Activated CD8-positive, alpha-beta memory T cell treated with anti-CD3 and anti-CD28 coated beads for 36 hours (primary cell): Measurements from ENCODE around the gene TM9SF1. TPM values are rescaled to one million over a fixed set of nuclear protein-coding genes. Genes with fewer than 3 reads are reported as not detected.

ENCODE experiments used
- CTCF ChIA-PET: fragments of 350-600 bp; sonication (Branson Sonifier 250); formaldehyde crosslinking; loops from one replicate; lab custom pipeline; 2021; ENCODE audit warnings: antibody characterized with exemption; lab: Charles Lee
- POLR2A ChIA-PET: fragments of 350-600 bp; sonication (Branson Sonifier 250); formaldehyde crosslinking; loops from one replicate; lab custom pipeline; 2021; ENCODE audit warnings: antibody characterized with exemption; lab: Charles Lee
- total RNA-seq, 2 experiments: library from RNA; stranded (reverse); gene quantifications; one replicate each; pipeline ENCODE4 v1.2.3, GENCODE V29; 2021

TM9SF1 gene
- total RNA-seq, 2 experiments from 2014 or later, result 30.6 to 30.7 TPM

DNA sequence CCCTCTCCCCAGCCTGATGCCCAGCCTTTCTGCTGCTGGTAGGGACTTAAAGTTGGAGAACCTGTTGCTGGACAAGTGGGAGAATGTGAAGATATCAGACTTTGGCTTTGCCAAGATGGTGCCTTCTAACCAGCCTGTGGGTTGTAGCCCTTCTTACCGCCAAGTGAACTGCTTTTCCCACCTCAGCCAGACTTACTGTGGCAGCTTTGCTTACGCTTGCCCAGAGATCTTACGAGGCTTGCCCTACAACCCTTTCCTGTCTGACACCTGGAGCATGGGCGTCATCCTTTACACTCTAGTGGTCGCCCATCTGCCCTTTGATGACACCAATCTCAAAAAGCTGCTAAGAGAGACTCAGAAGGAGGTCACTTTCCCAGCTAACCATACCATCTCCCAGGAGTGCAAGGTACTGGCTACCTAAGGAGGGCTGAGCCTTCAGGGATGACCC lies 11.9 kb upstream of the TM9SF1 start:
- POLR2A ChIA-PET, result interaction anchor here (0.9 to 1.0 kb wide), 2 partner anchors 12 to 25 kb away, joined by 3 read pairs; partner anchors contain the start of gene TM9SF1

DNA sequence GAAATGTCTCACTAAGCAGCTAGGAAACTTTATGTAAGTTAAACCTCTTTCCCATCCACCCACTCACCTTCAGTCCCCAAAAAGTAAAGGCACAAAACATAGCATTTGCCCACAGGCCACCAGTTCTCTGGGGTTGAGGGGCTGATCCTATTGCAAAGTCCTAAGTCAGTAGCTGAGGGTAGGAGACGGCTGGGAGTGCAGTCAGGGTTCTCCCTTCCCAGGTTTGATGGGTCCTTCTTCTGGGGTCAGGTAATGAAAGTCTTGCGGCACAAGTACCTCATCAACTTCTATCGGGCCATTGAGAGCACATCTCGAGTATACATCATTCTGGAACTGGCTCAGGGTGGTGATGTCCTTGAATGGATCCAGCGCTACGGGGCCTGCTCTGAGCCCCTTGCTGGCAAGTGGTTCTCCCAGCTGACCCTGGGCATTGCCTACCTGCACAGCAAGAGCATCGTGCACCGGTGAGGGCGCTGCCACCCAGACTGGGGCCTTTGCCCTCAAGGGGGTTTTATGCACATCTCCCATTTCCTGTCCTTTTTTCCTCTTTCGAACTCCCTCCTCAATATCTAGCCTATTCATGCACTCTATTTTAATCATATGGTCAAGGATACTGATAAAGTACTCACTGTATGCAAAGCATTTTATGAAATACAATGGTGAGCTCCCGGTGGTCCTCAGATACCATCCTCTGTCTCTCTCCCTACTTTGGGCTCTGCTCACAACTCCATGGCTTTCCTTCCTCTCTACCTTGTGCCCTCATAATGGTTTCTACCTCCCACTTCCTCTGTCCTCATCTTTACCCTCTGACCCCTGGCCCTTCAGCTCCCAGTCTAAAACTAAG lies 11.2 kb upstream of the TM9SF1 start:
- CTCF ChIA-PET, result interaction anchor here (0.5 to 1.7 kb wide), 4 partner anchors 9 to 101 kb away, joined by 3 to 5 read pairs (median 4); partner anchors contain the start of genes CIDEB and MDP1
- POLR2A ChIA-PET, result interaction anchor here (0.5 to 2.1 kb wide), 4 partner anchors 8 to 24 kb away, joined by 3 to 8 read pairs (median 6); partner anchors contain the start of gene TM9SF1

More for the DNA sequence above, 11.9 kb upstream of the TM9SF1 start:
- CTCF ChIA-PET, result interaction anchor here (0.5 to 1.6 kb wide), 3 partner anchors 9 to 55 kb away, joined by 3 to 4 read pairs (median 3); partner anchors contain the start of gene MDP1

DNA sequence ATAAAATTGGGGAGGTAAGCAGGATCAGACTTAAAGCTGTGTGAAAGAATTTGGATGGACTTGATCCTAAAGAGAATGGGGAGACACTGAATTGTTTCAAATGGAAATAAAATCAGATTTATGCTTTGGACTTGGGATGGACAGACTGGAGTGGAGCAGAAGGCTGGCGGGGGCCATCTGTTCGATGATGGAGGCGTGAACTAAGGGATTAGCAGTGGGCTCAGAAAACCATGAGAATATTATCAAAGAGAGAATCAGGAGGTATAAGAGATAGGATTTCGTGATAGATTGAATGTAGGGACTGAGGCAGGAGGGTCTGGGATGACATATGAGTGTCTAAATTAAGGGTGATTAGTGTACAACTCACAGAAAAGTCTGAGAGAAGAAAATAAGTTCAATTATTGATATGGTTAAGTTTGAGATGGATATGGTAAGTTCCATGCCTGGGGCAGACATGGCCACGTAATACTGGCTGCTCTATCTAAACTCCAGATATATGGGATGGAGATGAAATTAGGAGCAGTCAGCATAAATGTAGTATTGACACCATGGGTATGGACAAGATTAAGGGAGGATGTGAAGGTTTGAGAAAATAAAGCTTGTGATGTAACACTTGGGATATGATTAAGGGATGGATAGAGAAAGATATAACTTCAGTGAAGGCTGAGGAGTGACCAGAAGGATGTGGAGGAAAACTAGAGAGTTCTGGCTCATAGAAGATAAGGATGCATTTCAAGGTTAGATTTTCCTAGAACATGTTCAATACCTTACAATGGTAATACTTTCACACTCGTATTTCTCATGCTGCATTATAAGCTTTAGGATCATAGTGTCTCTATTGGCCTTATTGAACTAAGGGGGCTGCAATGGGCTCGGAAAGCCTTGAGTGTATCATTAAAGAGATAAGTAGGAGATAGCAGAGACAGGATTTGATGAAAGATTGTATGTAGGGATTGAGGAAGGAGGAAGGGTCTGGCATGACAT lies 9.2 kb upstream of the TM9SF1 start:
- CTCF ChIA-PET, result no interaction called here
- POLR2A ChIA-PET, result interaction anchor here (2.1 kb wide), 1 partner anchor 9 kb away, joined by 8 read pairs; the partner anchor contains the start of gene TM9SF1

DNA sequence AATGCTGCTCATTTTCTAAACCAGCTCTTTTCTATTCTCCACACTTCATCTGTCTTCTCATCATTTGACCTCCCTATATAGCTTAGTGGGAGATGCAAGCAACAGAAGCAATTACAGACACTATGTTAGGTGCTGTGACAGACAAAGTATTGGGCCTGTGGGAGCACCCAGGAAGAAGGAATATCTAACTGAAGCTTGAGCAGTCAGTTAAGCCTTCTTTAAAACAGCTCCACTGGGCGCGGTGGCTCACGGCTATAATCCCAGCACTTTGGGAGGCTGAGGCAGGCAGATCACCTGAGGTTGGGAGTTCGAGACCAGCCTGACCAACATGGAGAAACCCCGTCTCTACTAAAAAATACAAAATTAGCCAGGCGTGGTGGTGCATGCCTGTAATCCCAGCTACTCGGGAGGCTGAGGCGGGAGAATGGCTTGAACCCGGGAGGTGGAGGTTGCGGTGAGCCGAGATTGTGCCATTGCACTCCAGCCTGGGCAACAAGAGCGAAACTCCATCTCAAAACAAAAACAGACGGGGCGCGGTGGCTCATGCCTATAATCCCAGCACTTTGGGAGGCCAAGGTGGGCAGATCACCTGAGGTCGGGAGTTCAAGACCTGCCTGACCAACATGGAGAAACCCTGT lies 8.1 kb upstream of the TM9SF1 start:
- CTCF ChIA-PET, result interaction anchor here (0.9 kb wide), 1 partner anchor 68 kb away, joined by 3 read pairs; the partner anchor contains the start of gene RABGGTA
- POLR2A ChIA-PET, result interaction anchor here (1.3 kb wide), 2 partner anchors 9 to 10 kb away, joined by 3 read pairs; partner anchors contain the start of gene CHMP4A

DNA sequence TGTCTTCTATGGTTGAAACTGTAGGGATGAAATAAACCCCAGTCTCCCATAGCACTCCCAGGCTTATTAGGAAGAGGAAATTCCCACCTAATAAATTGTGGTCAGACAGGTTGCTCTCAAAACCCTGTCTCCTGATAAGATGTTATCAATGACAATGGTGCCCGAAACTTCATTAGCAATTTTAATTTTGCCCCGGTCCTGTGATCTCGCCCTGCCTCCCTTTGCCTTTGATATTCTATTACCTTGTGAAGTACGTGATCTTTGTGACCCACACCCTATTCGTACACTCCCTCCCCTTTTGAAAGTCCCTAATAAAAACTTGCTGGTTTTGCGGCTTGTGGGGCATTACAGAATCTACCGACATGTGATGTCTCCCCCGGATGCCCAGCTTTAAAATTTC lies 7.3 kb upstream of the TM9SF1 start:
- ChIA-PET POLR2A (interaction anchor here (0.7 to 1.3 kb wide), 3 partner anchors 9 to 42 kb away, joined by 3 to 5 read pairs (median 3); partner anchors contain the start of gene CHMP4A), CTCF (interaction anchor here (0.6 to 0.9 kb wide), 2 partner anchors 28 to 69 kb away, joined by 3 read pairs; partner anchors contain the start of gene RABGGTA)

DNA sequence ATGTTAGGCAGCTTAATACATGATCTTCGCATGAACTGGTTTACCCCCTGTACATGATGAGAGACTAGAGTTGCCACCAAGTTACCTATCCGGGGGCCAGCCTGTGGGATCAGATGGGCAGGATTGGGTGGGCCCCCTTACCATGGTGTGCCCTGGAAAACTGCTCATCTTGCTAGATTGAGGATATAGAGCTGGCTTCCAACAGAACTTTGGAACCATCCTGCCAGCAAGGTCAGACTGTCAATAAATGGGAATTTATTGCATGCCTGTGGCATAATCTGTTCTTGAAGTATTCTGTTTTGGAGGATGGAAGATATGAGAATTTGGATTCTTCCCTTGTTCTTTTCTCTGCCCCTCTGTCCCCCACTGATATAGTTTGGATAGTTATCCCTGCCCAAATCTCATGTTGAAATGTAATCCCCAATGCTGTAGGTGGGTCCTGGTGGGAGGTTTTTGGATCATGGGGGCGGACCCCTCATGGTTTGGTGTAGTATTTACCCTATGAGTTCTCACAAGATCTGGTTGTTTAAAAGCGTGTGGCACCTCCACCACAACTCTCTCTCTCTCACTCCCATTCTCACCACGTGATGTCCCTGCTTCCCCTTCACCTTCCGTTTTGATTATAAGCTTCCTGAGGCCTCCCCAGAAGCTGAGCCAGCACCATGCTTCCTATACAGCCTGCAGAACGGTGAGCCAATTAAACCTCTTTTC lies 3.7 kb upstream of the TM9SF1 start:
- CTCF ChIA-PET, result interaction anchor here (0.5 to 1.4 kb wide), 3 partner anchors 11 to 44 kb away, joined by 3 to 5 read pairs (median 3); partner anchors contain the start of gene IPO4

DNA sequence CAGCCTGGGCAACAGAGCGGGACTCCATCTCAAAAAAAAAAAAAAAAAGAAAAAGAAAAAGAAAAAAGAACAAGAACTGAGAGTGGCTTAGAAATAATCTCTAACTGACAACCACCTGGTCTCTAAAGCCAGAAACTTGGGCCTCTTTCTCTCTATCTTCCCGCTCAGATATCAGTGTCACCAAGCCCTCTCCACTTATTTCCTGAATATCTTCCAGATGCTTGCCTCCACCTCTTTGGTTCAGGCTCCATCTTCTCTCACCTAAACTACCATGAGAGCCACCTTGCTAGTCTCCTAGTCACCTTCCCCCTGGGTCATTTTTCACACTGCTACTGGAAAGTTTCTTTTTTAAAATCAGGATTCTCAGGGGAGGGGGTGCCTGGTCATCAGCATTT lies 1.8 kb upstream of the TM9SF1 start:
- CTCF ChIA-PET, result interaction anchor here (1.8 kb wide), 1 partner anchor 111 kb away, joined by 6 read pairs; the partner anchor contains the start of gene CIDEB

More for the DNA sequence above, 3.7 kb upstream of the TM9SF1 start:
- POLR2A ChIA-PET, result interaction anchor here (0.6 to 0.7 kb wide), 4 partner anchors 8 to 47 kb away, joined by 3 to 8 read pairs (median 6); no protein-coding TSS in a partner anchor

DNA sequence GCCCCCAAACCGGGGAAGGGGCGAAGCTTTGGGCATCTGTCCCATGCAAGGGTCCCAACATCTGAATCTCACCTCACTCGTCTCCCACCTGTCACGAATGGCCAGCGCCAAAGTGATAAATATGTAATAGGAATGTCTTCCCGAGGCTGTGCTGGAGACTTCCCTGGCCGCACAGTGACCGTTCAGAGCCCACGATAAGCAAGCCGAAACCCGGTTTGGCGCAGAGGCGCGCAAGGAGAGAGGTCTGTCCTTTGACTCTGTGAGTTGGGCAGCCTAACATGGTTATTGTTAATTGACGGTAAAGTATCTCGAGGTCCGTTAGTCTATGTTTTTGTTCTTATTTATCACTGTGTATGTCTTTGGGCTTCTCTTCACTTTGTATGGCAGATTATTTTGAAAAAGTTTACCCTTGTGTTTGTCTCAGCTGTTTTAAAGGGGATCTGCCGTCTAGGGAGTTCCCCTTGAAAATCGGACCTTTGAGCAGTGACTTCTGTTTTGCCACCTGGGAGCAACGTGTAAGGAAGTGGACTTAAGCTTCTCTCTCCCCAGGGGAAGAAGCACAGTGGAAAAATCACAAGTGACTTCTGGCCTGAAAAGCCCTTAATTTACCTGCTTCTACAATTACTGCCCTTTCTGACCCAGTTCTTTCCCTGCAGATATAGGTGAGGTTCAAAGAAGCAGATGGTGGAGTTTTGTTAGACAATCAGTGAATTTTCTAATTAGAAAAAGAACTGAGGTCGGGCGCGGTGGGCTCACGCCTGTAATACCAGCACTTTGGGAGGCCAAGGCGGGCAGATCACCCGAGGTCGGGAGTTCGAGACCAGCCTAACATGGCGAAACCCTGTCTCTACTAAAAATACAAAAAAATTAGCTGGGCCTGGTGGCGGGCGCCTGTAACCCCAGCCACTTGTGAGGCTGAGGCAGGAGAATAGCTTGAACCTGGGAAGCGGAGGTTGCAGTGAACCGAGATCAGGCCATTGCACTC lies 1.1 kb upstream of the TM9SF1 start:
- POLR2A ChIA-PET, result interaction anchor here (1.2 to 2.7 kb wide), 9 partner anchors 9 to 82 kb away, joined by 3 to 24 read pairs (median 10); partner anchors contain the start of genes CHMP4A, DCAF11, IRF9 and MDP1
- CTCF ChIA-PET, result interaction anchor here (0.9 to 2.3 kb wide), 11 partner anchors 11 to 137 kb away, joined by 3 to 15 read pairs (median 4); partner anchors contain the start of genes CHMP4A, CIDEB, IRF9 and LTB4R2

More for the DNA sequence above, 1.8 kb upstream of the TM9SF1 start:
- POLR2A ChIA-PET, result interaction anchor here (2.0 to 2.7 kb wide), 2 partner anchors 16 to 18 kb away, joined by 18 to 24 read pairs; partner anchors contain the start of genes CHMP4A and MDP1

DNA sequence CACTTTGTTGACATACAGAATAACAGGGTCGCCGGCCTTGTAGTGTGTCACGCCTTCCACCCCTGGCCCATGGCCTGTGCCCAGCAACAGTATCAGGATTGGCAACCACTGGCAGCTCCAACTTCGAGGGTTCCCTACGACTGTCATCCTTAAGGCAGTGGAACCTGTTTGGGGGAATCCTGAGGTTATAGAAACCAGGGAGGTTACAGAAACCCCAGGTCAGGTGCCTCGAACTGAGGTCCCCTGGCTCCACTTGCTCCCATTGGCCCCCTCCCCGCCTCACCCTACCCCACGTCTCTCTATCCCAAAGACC lies 412 bp downstream of the TM9SF1 start:
- POLR2A ChIA-PET, result interaction anchor here (0.7 to 2.7 kb wide), 8 partner anchors 11 to 117 kb away, joined by 3 to 24 read pairs (median 10); partner anchors contain the start of genes CHMP4A, DCAF11, IRF9 and LTB4R
- CTCF ChIA-PET, result interaction anchor here (0.9 to 2.3 kb wide), 4 partner anchors 17 to 138 kb away, joined by 3 to 15 read pairs (median 8); partner anchors contain the start of genes CHMP4A, MDP1 and TINF2

DNA sequence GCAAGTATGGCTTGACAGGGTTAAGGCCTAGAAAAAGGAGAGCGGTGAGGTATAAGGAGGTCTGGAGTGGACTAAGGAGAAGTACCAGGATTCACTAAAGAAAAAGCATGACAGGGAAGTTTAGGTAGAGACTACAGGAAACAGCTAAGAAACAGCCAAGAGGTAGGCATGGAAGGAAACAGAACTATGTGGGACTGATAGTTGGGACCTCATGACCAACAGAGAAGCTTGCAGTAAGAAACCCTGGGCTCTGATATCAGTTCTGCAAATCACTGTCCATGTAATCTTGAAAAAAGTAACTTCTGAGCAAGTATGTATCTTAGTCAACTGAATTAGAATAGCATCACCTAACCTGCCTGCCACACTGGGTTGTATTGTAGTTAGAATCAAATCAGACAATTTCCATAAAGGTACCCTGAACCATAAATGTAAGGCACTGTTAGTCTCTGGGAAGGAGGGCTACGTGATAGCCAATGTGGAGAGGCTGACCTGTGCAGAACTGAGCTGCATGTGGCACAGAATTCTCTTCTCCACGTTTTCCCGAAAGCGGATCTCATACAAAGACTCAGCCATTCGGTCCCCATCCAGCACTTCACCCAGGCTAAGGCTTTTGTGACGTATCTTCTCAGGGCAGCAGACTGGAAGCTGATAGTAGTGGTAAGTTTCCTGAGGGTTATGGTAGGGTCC lies 912 bp downstream of the TM9SF1 start:
- ChIA-PET POLR2A (interaction anchor here (0.7 to 2.7 kb wide), 5 partner anchors 11 to 48 kb away, joined by 5 to 24 read pairs (median 10); partner anchors contain the start of genes CHMP4A, PSME2, RNF31 and TINF2), CTCF (interaction anchor here (0.7 to 2.3 kb wide), 4 partner anchors 18 to 114 kb away, joined by 3 to 9 read pairs (median 3); partner anchors contain the start of genes CIDEB and RABGGTA)

DNA sequence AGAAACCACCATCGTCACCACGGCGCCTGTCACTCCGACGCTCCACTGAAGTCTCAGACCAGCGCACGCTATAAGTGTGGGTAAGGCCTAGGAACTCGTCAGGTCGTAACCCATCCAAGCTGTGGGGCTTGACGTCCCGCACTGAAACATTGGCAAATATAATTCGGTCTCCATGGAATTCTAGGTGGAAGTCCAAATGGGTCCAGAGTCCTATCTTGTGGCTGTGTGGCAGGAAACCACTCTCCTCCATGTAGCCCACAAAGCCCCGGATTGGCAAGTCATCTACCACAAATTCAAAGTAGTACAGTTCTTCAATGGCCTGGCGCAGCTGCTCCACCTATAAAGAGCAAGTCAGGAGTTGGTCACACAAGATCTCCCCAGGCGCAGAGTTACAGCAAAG lies 2.3 kb downstream of the TM9SF1 start:
- ChIA-PET CTCF (no interaction called here), POLR2A (no interaction called here)

DNA sequence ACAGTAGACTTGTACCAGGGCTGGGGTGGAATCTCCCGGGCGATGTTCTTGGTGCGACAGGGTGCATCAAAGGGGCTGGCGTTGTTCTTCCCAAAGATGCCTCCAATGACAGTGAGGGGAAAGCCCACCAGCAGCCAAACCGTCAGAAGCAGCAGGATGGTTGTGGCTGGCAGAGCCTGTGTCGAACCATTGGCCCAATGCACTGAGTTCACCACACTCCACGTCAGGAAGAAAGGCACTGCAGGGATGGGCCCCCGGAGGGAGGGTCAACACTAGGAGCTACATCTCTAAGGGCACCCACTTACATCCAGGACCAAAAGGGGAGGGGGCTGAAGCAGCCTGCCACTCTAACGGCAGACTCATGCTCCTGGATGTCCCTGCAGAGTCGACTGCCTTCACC lies 4.8 kb downstream of the TM9SF1 start:
- CTCF ChIA-PET, result interaction anchor here (0.7 to 1.1 kb wide), 3 partner anchors 29 to 51 kb away, joined by 3 to 4 read pairs (median 4); partner anchors contain the start of genes EMC9 and IRF9
- POLR2A ChIA-PET, result no interaction called here

DNA sequence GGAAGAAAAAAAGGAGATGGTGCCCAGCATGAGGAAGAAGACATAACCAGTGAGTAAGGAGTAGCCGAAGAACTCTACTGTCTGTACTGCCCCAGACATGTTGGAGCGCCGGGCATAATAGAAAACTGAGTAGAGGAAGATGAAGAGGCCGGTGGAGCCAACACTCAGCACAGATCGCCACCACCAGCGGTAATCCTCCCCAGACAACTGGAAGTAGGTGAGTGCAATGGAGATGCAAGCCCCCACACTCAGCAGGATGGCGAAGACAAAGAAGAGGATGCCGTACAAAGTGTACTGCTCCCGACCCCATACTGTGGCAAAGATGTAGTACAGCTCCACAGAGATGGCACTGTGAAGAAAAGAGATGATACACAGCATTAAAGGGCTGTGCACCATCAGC lies 5.8 kb downstream of the TM9SF1 start:
- CTCF ChIA-PET, result interaction anchor here (0.8 to 1.6 kb wide), 3 partner anchors 27 to 136 kb away, joined by 3 to 5 read pairs (median 4); partner anchors contain the start of gene MDP1
- POLR2A ChIA-PET, result interaction anchor here (0.6 to 3.3 kb wide), 4 partner anchors 10 to 42 kb away, joined by 3 to 15 read pairs (median 4); partner anchors contain the start of genes CHMP4A, IRF9 and RNF31

DNA sequence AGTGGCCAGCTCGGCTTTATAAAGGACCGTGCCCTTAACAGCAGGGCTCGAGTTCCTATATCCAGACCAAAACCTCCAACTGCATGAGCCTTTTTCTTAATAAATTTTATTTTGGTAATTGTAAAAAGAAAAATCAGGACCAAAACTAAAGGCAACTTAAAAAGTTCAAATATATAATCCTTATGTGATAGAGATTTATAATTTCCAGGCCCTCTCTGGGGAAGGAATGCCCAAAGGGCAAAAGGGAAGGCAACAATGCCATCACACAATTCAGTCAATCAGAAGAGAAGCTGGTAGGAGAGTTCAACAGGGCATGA lies 6.2 kb downstream of the TM9SF1 start:
- ChIA-PET CTCF (interaction anchor here (0.8 to 1.6 kb wide), 5 partner anchors 27 to 135 kb away, joined by 3 to 5 read pairs (median 4); partner anchors contain the start of genes IRF9 and MDP1), POLR2A (interaction anchor here (0.6 to 3.3 kb wide), 4 partner anchors 9 to 42 kb away, joined by 3 to 15 read pairs (median 4); partner anchors contain the start of genes CHMP4A, IRF9 and RNF31)
